Fibroblast of pulmonary artery (primary cell): Measurements from ENCODE around the gene CSTF2.

Experiments used
- DNase-seq: peaks from one replicate; pipeline ENCODE4 v3.0.0-alpha.2; 2010; ENCODE audit warnings: low read depth
- H3K4me3 ChIP-seq: replicated peaks from 2 replicates; pipeline ENCODE4 v1.5.1; 2011; ENCODE audit warnings: low read depth, mild to moderate bottlenecking, control low read depth, low read length, moderate library complexity
- TF ChIP-seq, protein P1 (sequence below): IDR thresholded peaks from 2 replicates; pipeline ENCODE4 v1.5.1; 2011; ENCODE audit warnings: mild to moderate bottlenecking, control low read depth, low read length, inconsistent platforms; ENCODE audit errors: missing control alignments

The CSTF2 gene

DNA sequence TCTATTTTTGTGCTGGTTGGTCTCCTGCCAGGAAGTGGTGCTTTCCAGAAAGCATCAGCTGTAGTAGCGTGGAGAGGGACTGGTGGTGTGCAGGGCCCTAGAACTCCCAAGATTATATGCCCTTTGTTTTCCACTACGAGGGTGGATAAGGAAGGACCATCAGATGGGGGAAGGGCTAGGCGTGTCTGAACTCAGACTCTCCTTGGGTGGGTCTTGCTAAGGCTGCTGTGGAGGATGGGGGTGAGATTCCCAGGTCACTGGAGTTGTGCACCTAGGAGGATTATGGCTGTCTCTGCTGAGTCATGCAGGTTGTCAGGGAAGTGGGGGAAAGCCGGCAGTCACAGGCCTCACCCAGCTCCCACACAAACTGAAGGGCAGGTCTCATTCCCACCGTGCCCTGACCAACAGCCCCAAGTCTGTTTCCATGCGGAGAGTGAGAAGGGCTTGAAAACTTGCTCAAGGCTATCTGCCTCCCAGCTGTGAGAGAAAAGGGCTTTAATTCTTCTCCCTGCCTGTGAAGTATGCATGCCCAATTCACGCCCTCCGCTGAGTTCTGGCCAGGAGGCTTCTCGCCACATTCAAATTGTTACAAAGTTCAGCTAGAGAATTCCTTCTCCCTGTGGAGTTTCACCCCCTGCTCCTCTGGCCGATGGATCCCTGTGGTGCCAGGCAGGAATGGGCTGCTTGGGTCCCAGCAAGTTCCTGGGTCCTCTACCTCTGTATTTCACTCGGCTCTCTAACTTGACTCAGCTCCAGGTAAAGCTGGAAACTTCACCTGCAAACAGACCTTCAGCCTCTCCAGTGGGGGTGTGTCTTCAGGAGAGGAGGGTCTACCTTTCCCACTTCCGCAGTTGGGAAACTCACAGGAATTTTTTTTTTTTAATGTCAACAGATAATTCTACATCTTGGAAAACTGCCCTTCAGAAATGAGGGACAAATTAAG is 7.7 kb upstream of the CSTF2 start:
- TF ChIP-seq, protein P1, sequence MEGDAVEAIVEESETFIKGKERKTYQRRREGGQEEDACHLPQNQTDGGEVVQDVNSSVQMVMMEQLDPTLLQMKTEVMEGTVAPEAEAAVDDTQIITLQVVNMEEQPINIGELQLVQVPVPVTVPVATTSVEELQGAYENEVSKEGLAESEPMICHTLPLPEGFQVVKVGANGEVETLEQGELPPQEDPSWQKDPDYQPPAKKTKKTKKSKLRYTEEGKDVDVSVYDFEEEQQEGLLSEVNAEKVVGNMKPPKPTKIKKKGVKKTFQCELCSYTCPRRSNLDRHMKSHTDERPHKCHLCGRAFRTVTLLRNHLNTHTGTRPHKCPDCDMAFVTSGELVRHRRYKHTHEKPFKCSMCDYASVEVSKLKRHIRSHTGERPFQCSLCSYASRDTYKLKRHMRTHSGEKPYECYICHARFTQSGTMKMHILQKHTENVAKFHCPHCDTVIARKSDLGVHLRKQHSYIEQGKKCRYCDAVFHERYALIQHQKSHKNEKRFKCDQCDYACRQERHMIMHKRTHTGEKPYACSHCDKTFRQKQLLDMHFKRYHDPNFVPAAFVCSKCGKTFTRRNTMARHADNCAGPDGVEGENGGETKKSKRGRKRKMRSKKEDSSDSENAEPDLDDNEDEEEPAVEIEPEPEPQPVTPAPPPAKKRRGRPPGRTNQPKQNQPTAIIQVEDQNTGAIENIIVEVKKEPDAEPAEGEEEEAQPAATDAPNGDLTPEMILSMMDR, result no peak
- H3K4me3 ChIP-seq, result no peak overlapping the region

DNA sequence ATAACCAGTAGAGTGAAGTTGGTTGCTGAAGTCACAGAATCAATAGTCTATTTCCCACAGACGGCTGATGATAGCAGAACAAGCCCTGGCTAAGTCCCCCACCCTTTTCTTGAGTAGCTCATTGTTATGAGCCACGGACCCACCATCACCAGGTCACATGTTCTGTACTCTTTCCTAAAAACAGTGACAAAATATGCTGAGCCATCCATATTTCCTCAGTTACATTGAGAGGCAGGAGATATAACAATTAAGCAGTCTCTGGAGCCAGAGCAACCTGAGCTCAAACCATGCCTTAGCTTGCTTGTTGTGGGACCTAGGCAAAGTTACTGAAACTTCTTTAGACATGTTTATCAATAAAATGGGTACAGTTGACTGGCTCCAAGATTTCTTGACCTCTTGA is 2.9 kb upstream of the CSTF2 start:
- DNase-seq, result no peak
- H3K4me3 ChIP-seq, result no peak overlapping the region
- TF ChIP-seq, protein P1, result no peak

More for the DNA sequence above, 7.7 kb upstream of the CSTF2 start:
- DNase-seq, result no peak

DNA sequence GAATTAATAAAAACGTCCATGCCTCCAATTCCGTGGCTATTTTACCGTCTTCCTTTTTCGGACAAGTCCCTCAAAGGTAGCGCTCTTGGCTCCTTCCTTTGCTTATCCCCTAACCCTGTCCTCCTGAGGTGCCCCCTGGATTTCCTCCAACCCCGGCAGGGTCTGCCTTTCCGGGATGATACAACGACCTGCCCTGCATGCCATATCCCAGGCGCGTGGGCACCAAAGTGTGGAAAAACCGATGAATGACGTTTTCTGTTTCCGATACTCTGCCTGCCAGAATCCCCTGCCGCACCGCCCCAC is 706 bp upstream of the CSTF2 start:
- H3K4me3 ChIP-seq, result peak overlapping the region; percentile 85
- no peak for DNase-seq
- TF ChIP-seq, protein P1, result no peak

DNA sequence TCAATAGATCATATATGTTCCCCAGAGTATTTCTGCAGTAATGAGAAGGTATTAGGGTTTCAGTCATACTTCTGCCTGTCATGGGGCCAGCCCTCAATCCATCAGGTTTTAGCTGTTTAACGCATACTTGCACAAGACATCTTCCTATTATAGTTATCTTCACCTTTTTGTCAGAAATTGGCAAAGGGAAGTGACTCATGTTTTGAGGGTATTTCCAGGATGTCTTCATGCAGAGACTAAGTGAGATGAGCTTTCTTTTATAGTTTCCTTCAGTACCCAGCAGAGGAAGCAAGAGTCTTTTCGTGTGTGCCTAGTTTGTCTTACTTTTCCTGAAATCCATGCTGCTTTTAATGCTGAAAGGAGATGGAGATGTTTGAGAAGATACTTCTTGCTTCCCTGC is 9.5 kb downstream of the CSTF2 start:
- TF ChIP-seq, protein P1, result peak; percentile 12
- peak; percentile 73 for DNase-seq
- H3K4me3 ChIP-seq, result no peak overlapping the region

DNA sequence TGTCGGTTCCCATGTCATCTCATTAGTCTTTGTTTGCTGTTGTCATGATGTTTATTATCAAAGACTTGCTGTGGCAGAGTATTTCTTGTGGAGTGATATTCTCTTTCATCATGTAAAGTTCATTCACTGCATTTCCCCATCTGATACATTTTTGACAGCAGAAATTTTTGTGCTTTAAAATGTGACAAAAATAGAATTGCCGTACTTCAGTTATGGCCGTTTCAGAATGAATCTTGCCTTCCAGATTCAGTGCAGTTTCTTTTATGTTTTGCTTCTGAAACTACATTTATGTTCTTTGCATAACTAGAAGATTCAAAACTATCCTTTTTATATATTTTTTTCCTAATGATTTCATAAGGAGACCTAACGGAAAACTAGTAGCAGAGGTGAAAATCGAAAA is 10.0 kb downstream of the CSTF2 start:
- H3K4me3 ChIP-seq, result no peak overlapping the region
- DNase-seq, result no peak
- TF ChIP-seq, protein P1, result no peak

DNA sequence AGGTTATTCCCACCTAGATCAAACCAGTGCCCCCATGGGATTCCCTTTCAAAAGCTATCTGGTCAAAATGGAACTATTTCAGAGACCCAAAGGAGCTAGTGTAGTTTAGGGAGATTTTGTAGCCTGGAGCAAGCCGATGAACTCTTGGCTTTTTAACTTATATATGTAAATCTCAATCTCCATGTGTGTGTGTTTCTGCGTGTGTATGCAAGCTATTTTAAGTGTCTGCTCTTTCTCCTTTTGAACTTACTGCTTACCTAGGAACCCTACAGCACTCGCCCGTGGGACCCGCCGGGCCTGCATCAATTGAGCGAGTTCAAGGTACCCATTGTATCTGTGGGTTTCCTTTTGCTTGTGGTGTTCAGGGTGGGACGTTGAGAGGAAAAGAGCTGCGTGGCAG is 10.4 kb downstream of the CSTF2 start:
- H3K4me3 ChIP-seq, result no peak overlapping the region
- TF ChIP-seq, protein P1, result no peak
- no peak for DNase-seq

DNA sequence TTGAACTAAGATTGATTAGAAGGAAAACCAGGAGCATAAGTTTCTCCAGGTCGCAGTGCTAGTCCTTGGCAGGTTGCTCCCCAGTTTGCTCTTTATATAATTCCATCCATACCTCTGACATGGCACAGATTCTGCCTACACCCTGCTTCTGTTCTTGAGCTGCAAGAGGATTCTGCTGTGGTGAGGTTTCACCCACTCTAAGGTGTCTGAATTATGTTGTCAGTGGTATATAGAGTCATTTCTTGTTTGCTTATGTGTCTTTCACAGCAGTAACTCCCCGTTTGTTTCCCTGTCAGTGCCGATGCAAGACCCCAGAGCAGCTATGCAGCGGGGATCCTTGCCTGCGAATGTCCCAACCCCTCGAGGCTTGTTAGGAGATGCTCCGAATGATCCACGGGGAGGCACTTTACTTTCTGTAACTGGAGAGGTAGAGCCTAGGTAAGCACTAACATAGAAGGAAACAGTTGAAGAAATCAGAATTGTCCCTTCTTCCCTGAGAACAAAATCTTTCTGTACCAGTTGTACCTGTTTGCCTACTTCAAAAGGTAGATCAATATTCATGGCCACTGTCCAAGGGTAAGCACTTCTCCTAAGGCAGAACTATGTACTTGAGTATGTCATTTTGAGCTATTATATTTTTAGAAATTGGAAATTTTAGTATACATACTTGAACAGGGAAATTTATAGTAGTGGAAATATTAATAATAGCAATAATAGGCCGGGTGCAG is 11.2 kb downstream of the CSTF2 start:
- no peak for DNase-seq
- TF ChIP-seq, protein P1, result no peak
- no peak overlapping the region for H3K4me3 ChIP-seq
